Stimulated activated CD8-positive, alpha-beta memory T cell treated with anti-CD3 and anti-CD28 coated beads, Interleukin-4, amount 100 ng/mL, for 4 hours (primary cell): Measurements from ENCODE around the gene TNPO3.

Experiments
- DNase-seq, 2 donors: peaks; one replicate each; pipeline ENCODE4 v3.0.0-alpha.2; 2020; ENCODE audit warnings: low read depth in 2 of 2, low spot score in 1 of 2

Gene TNPO3

GRCh38 chr7:129054438-129055293, at the start of gene TNPO3:
TNPO3 (minus strand) TSS chr7:129055111; CDS start chr7:129054770, 341 bp downstream.
- peak; percentile 79 to 84 for DNase-seq

- DNase-seq: no peak
These were observed 48.8 kb upstream of the TNPO3 start for GRCh38 chr7:129103561-129104324.

GRCh38 chr7:129101746-129102145, 46.8 kb upstream of the TNPO3 start:
- DNase-seq: no peak

- DNase-seq: no peak
These were observed 45.9 kb upstream of the TNPO3 start for GRCh38 chr7:129100827-129101166.

- DNase-seq: no peak
These were observed 43.6 kb upstream of the TNPO3 start for GRCh38 chr7:129098409-129099084.

GRCh38 chr7:129095258-129095657, 40.3 kb upstream of the TNPO3 start:
- DNase-seq: no peak

- no peak for DNase-seq
These were observed 39.6 kb upstream of the TNPO3 start for GRCh38 chr7:129094501-129094900.

- DNase-seq: no peak
These were observed 39.1 kb upstream of the TNPO3 start for GRCh38 chr7:129093867-129094456.

- DNase-seq: peak; percentile 55 to 87
These were observed 36.6 kb upstream of the TNPO3 start for GRCh38 chr7:129091484-129092002.

GRCh38 chr7:129090300-129090907, 35.5 kb upstream of the TNPO3 start:
- no peak for DNase-seq

GRCh38 chr7:129089521-129090212, 34.8 kb upstream of the TNPO3 start:
- no peak for DNase-seq

GRCh38 chr7:129084801-129085551, 30.1 kb upstream of the TNPO3 start:
- DNase-seq: no peak

- no peak for DNase-seq
These were observed 28.6 kb upstream of the TNPO3 start for GRCh38 chr7:129083525-129083924.

- no peak for DNase-seq
These were observed 23.5 kb upstream of the TNPO3 start for GRCh38 chr7:129078455-129078854.

- no peak for DNase-seq
These were observed 22.0 kb upstream of the TNPO3 start for GRCh38 chr7:129076886-129077285.

GRCh38 chr7:129074994-129075393, 20.1 kb upstream of the TNPO3 start:
- DNase-seq: no peak

- DNase-seq: no peak
These were observed 19.5 kb upstream of the TNPO3 start for GRCh38 chr7:129074361-129074871.

GRCh38 chr7:129073738-129074137, 18.8 kb upstream of the TNPO3 start:
- no peak for DNase-seq

GRCh38 chr7:129073204-129073603, 18.3 kb upstream of the TNPO3 start:
- DNase-seq: no peak
